Measurements from ENCODE around the gene SCO2. TPM values are rescaled to one million over a fixed set of nuclear protein-coding genes. Genes with fewer than 3 reads are reported as not detected.
"Not testable (repeated sequence)": the region's sequence is repeated elsewhere in the genome, so short reads cannot be mapped to it uniquely, and the experiment has no call there.

Gene SCO2
- total and polyA plus RNA-seq, 10 of the 15 experiments (the other 5 are each of a cell fraction or from before 2014, with no cell fraction given), result 0.18 to 16.0 (median 2.4) TPM; not detected in 1

GRCh38 chr22:50542416-50542927 lies 17.1 kb upstream of the SCO2 start (continued):
- TF ChIP-seq HDAC2 (IDR thresholded peaks at IDR 0.05) (no peak), SUZ12 (IDR thresholded peaks at IDR 0.05; ENCODE audit: unreplicated experiment) (no peak), KAT2A (conservative IDR thresholded peaks at IDR 0.05; ENCODE audit: control insufficient read depth, low read depth, low read length) (no peak), ZZZ3 (IDR thresholded peaks at IDR 0.05; ENCODE audit: control insufficient read depth, insufficient read length, low read depth) (no peak), MYB (IDR thresholded peaks at IDR 0.05; ENCODE audit: borderline replicate concordance, low read depth, low read length) (no peak)

DNA sequence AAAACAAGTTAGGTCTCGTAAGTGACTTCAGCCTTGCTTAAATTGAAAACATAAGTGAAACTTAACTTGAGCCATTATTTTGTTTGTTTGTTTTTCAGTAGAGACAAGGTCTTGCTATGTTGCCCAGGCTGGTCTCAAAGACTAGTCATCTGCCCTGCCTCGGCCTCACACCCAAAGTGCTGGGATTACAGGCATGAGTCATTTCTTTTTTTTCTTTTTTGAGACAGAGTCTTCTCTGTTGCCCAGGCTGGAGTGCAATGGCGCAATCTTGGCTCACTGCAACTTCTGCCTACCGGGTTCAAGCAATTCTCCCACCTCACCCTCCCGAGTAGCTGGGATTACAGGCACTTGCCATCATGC lies 16.2 kb upstream of the SCO2 start:
- TF ChIP-seq SMAD1 (IDR thresholded peaks at IDR 0.05; ENCODE audit: low read depth, partially characterized antibody) (peak; percentile 2), HDGF (IDR thresholded peaks at IDR 0.05) (peak; percentile 65; the same call in 1 of the 2 replicates), BACH1 (IDR thresholded peaks at IDR 0.05; ENCODE audit: borderline replicate concordance) (0 out of 2 replicates have a peak, but pooled peaks have one; percentile 39), BCL11A (IDR thresholded peaks at IDR 0.05; ENCODE audit: low read depth, low read length) (peak; percentile 26; the same call in 1 of the 2 replicates), POLR2AphosphoS5 (IDR thresholded peaks at IDR 0.05; ENCODE audit: low read length) (0 out of 2 replicates have a peak, but pooled peaks have one; percentile 63), EED (IDR thresholded peaks at IDR 0.05; ENCODE audit: low read depth) (peak; percentile 43; the same call in 1 of the 2 replicates), JUNB (IDR thresholded peaks at IDR 0.05) (peak; percentile 25; the same call in 1 of the 2 replicates), HCFC1 (IDR thresholded peaks at IDR 0.05; ENCODE audit: low read length) (0 out of 2 replicates have a peak, but pooled peaks have one; percentile 16)
- TF ChIP-seq, protein P1, sequence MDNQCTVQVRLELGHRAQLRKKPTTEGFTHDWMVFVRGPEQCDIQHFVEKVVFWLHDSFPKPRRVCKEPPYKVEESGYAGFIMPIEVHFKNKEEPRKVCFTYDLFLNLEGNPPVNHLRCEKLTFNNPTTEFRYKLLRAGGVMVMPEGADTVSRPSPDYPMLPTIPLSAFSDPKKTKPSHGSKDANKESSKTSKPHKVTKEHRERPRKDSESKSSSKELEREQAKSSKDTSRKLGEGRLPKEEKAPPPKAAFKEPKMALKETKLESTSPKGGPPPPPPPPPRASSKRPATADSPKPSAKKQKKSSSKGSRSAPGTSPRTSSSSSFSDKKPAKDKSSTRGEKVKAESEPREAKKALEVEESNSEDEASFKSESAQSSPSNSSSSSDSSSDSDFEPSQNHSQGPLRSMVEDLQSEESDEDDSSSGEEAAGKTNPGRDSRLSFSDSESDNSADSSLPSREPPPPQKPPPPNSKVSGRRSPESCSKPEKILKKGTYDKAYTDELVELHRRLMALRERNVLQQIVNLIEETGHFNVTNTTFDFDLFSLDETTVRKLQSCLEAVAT (IDR thresholded peaks at IDR 0.05), result peak; percentile 34; the same call in 1 of the 2 replicates
- TF ChIP-seq, protein P2, sequence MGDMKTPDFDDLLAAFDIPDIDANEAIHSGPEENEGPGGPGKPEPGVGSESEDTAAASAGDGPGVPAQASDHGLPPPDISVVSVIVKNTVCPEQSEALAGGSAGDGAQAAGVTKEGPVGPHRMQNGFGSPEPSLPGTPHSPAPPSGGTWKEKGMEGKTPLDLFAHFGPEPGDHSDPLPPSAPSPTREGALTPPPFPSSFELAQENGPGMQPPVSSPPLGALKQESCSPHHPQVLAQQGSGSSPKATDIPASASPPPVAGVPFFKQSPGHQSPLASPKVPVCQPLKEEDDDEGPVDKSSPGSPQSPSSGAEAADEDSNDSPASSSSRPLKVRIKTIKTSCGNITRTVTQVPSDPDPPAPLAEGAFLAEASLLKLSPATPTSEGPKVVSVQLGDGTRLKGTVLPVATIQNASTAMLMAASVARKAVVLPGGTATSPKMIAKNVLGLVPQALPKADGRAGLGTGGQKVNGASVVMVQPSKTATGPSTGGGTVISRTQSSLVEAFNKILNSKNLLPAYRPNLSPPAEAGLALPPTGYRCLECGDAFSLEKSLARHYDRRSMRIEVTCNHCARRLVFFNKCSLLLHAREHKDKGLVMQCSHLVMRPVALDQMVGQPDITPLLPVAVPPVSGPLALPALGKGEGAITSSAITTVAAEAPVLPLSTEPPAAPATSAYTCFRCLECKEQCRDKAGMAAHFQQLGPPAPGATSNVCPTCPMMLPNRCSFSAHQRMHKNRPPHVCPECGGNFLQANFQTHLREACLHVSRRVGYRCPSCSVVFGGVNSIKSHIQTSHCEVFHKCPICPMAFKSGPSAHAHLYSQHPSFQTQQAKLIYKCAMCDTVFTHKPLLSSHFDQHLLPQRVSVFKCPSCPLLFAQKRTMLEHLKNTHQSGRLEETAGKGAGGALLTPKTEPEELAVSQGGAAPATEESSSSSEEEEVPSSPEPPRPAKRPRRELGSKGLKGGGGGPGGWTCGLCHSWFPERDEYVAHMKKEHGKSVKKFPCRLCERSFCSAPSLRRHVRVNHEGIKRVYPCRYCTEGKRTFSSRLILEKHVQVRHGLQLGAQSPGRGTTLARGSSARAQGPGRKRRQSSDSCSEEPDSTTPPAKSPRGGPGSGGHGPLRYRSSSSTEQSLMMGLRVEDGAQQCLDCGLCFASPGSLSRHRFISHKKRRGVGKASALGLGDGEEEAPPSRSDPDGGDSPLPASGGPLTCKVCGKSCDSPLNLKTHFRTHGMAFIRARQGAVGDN (IDR thresholded peaks at IDR 0.05), result peak; percentile 41
- H3K9me3 ChIP-seq (replicated peaks; ENCODE audit: control insufficient read depth, insufficient read depth, low read length); in situ Hi-C loops (cut with MboI); H4K20me1 ChIP-seq (ENCODE audit: control insufficient read depth, insufficient read depth); H3K79me2 ChIP-seq (ENCODE audit: control insufficient read depth, insufficient read depth, low read length); DNase-seq (ENCODE audit: low read depth, low spot score); BruUV-seq (replicated peaks); H2AFZ ChIP-seq (ENCODE audit: control insufficient read depth, low read depth, low read length); H3K27me3 ChIP-seq (replicated peaks in 1 of 2; ENCODE audit: control insufficient read depth in 2 of 2, insufficient read depth in 2 of 2, low read length in 1 of 2); H3K36me3 ChIP-seq (ENCODE audit: control insufficient read depth in 2 of 2, insufficient read depth in 2 of 2, low read length in 1 of 2): not testable (repeated sequence)
- ATAC-seq, result peak; percentile 39
- CTCF ChIA-PET, result interaction anchor here (1.3 to 3.6 kb wide), 6 partner anchors 11 to 80 kb away, joined by 4 to 37 read pairs (median 13); partner anchors contain the start of genes SCO2 and SYCE3
- FAIRE-seq, result peak; percentile 75
- peak overlapping the region; percentile 100 for H3K27ac ChIP-seq (ENCODE audit: control insufficient read depth, insufficient read depth)
- POLR2A ChIA-PET, result interaction anchor here (1.0 to 10.0 kb wide), 6 partner anchors 9 to 291 kb away, joined by 3 to 232 read pairs (median 6); partner anchors contain the start of genes CHKB, LMF2, NCAPH2 and SCO2
- peaks cover 55% of the 10 kb centered on the region for H3K4me1 ChIP-seq (ENCODE audit: control insufficient read depth, insufficient read depth, low read length)
- peak overlapping the region; percentile 76 for H3K4me2 ChIP-seq (ENCODE audit: control insufficient read depth, insufficient read depth)
- RAD21 ChIA-PET (ENCODE audit: unreplicated experiment), result interaction anchor here (1.2 to 6.1 kb wide), 5 partner anchors 8 to 80 kb away, joined by 3 to 106 read pairs (median 8); partner anchors contain the start of genes LMF2, NCAPH2, SCO2 and TYMP
- intact Hi-C loops (cut with micrococcal nuclease; ENCODE audit: unreplicated experiment), result loop anchor here (1.0 to 5.0 kb wide), 2 partner anchors 21 to 81 kb away; partner anchors contain the start of gene SYCE3
- SMC1A ChIA-PET (ENCODE audit: uncharacterized antibody, unreplicated experiment), result interaction anchor here (3.0 to 3.7 kb wide), 2 partner anchors 10 to 14 kb away, joined by 18 to 58 read pairs; partner anchors contain the start of genes SCO2 and TYMP
- H3K4me3 ChIP-seq, result peak overlapping the region; percentile 22; the same call in 1 of the 2 replicates
- H3K9ac ChIP-seq (ENCODE audit: control insufficient read depth, insufficient read depth, low read length), result peak overlapping the region; percentile 97
- WGBS (ENCODE audit: insufficient coverage, insufficient replicate concordance, low lambda C conversion rate, missing lambda C conversion rate), result 1% methylated on average over 5 of the region's 5 CpGs

Measured in GM12878 (cell line).